Astrocyte (in vitro differentiated cells and primary cell): Measurements from ENCODE around the gene ITSN1. TPM values are rescaled to one million over a fixed set of nuclear protein-coding genes. Genes with fewer than 3 reads are reported as not detected.
A peak's percentile ranks its signal among the peaks of the same experiment; 100 is the strongest.

Source experiments
- DNase-seq: peaks from one replicate; pipeline ENCODE4 v3.0.0-alpha.2; 2010; ENCODE audit warnings: low read depth
- FAIRE-seq: peaks from 2 replicates; lab custom pipeline; 2011; peaks lifted over from hg19 to GRCh38; lab: Jason Lieb, UNC
- H2AFZ ChIP-seq: 2 replicates; pipeline ENCODE4 v1.6.0; 2012; ENCODE audit warnings: low read depth, low read length, inconsistent platforms
- H3K27ac ChIP-seq: 2 replicates; pipeline ENCODE4 v1.5.1; 2011; ENCODE audit warnings: low read depth, low read length, inconsistent platforms
- H3K27me3 ChIP-seq: 2 replicates; pipeline ENCODE4 v1.6.0; 2011; ENCODE audit warnings: low read length, inconsistent platforms; ENCODE audit not compliant: insufficient read depth
- H3K36me3 ChIP-seq: 2 replicates; pipeline ENCODE4 v1.5.1; 2011; ENCODE audit warnings: low read length, inconsistent platforms; ENCODE audit not compliant: insufficient read depth
- H3K4me1 ChIP-seq: 2 replicates; pipeline ENCODE4 v1.5.1; 2011; ENCODE audit warnings: low read length, inconsistent platforms; ENCODE audit not compliant: insufficient read depth
- H3K4me2 ChIP-seq: 2 replicates; pipeline ENCODE4 v1.6.0; 2012; ENCODE audit warnings: low read length, inconsistent platforms
- H3K4me3 ChIP-seq: 2 replicates; pipeline ENCODE4 v1.5.1; 2011; ENCODE audit warnings: low read depth, mild to moderate bottlenecking, low read length, inconsistent platforms; ENCODE audit not compliant: insufficient read depth
- H3K79me2 ChIP-seq: 2 replicates; pipeline ENCODE4 v1.6.0; 2012; ENCODE audit warnings: mild to moderate bottlenecking, low read length, inconsistent platforms; ENCODE audit not compliant: insufficient read depth
- H3K9ac ChIP-seq: 2 replicates; pipeline ENCODE4 v1.6.0; 2012; ENCODE audit warnings: mild to moderate bottlenecking, low read length, inconsistent platforms
- H3K9me3 ChIP-seq: 2 replicates; pipeline ENCODE4 v1.5.1; 2012; ENCODE audit warnings: low read depth, mild to moderate bottlenecking, low read length, inconsistent platforms; ENCODE audit not compliant: insufficient read depth
- H4K20me1 ChIP-seq: 2 replicates; pipeline ENCODE4 v1.6.0; 2012; ENCODE audit warnings: low read length, inconsistent platforms; ENCODE audit not compliant: insufficient read depth
- H3K27ac Mint-ChIP-seq: one replicate; pipeline ENCODE4 v1.8.0; 2021; ENCODE audit warnings: mild to moderate bottlenecking, mixed read lengths; ENCODE audit not compliant: unreplicated experiment
- H3K27me3 Mint-ChIP-seq: one replicate; pipeline ENCODE4 v1.8.0; 2021; ENCODE audit warnings: low read depth, mixed read lengths; ENCODE audit not compliant: unreplicated experiment
- H3K36me3 Mint-ChIP-seq: one replicate; pipeline ENCODE4 v1.8.0; 2021; ENCODE audit warnings: low read depth, mixed read lengths; ENCODE audit not compliant: unreplicated experiment
- H3K4me1 Mint-ChIP-seq: one replicate; pipeline ENCODE4 v1.8.0; 2021; ENCODE audit warnings: low read depth, mixed read lengths; ENCODE audit not compliant: unreplicated experiment
- H3K4me3 Mint-ChIP-seq: one replicate; pipeline ENCODE4 v1.8.0; 2021; ENCODE audit warnings: mild to moderate bottlenecking, moderate library complexity, mixed read lengths; ENCODE audit not compliant: unreplicated experiment
- H3K9me3 Mint-ChIP-seq: one replicate; pipeline ENCODE4 v1.8.0; 2021; ENCODE audit warnings: mild to moderate bottlenecking, mixed read lengths; ENCODE audit not compliant: unreplicated experiment
- CTCF ChIP-seq: IDR thresholded peaks from 2 replicates; pipeline ENCODE4 v1.5.1; 2011; ENCODE audit warnings: low read depth, mild to moderate bottlenecking, inconsistent platforms, low read length, moderate library complexity; ENCODE audit not compliant: insufficient read depth
- EZH2 ChIP-seq: IDR thresholded peaks from 2 replicates; pipeline ENCODE4 v1.6.1; 2012; ENCODE audit warnings: mild to moderate bottlenecking, low read length, inconsistent platforms; ENCODE audit not compliant: insufficient read depth
- total RNA-seq: library from RNA; stranded (reverse); gene quantifications from 2 replicates; pipeline ENCODE4 v1.2.1, GENCODE V29; 2021

ITSN1 gene
- total RNA-seq, 1 donor from 2014 or later, result 77.3 TPM

- peak within 1 kb of the TSS; percentile 86 for H3K27ac ChIP-seq
- peak within 1 kb of the TSS; percentile 86 for H3K4me3 ChIP-seq
- peak within 1 kb of the TSS; percentile 93 for H3K4me3 Mint-ChIP-seq
- H3K27me3 Mint-ChIP-seq, result no peaks in the 10 kb centered on the region
- H4K20me1 ChIP-seq, result peaks cover 21% of the 10 kb centered on the region
- peaks cover 9% of the 10 kb centered on the region for H3K4me1 ChIP-seq
- H2AFZ ChIP-seq, result peak within 1 kb of the TSS; percentile 87
- no peaks in the 10 kb centered on the region for H3K27me3 ChIP-seq
- no peaks in the 10 kb centered on the region for H3K36me3 ChIP-seq
- H3K36me3 Mint-ChIP-seq, result peaks cover 2% of the 10 kb centered on the region
- H3K27ac Mint-ChIP-seq, result peak within 1 kb of the TSS; percentile 100
- TF ChIP-seq CTCF (no peak), EZH2 (no peak)
- peak within 1 kb of the TSS; percentile 91 for H3K9ac ChIP-seq
- peak; percentile 59 for FAIRE-seq
- H3K9me3 Mint-ChIP-seq, result no peaks in the 10 kb centered on the region
- peak; percentile 99 for DNase-seq
- H3K79me2 ChIP-seq, result peaks cover 79% of the 10 kb centered on the region
- no peaks in the 10 kb centered on the region for H3K9me3 ChIP-seq
- peaks cover 1% of the 10 kb centered on the region for H3K4me1 Mint-ChIP-seq
- peak within 1 kb of the TSS; percentile 93 for H3K4me2 ChIP-seq
Measured at GRCh38 chr21:33641352-33642026, 812 bp upstream of the ITSN1 start, which contains the start of gene CRYZL1. Gene CRYZL1, minus strand, starts transcription at chr21:33641741. Its CDS starts 10,190 bp downstream, at chr21:33631551.

GRCh38 chr21:33642896-33643657 is 776 bp downstream of the ITSN1 start:
- H3K27me3 Mint-ChIP-seq, result no peaks in the 10 kb centered on the region
- H3K4me1 Mint-ChIP-seq, result peaks cover 1% of the 10 kb centered on the region
- no peaks in the 10 kb centered on the region for H3K9me3 ChIP-seq
- H2AFZ ChIP-seq, result peak overlapping the region; percentile 54
- peak overlapping the region; percentile 86 for H3K4me3 ChIP-seq
- no peaks in the 10 kb centered on the region for H3K36me3 Mint-ChIP-seq
- H3K27me3 ChIP-seq, result no peaks in the 10 kb centered on the region
- DNase-seq, result peak; percentile 20
- no peaks in the 10 kb centered on the region for H3K36me3 ChIP-seq
- H3K27ac Mint-ChIP-seq, result peak overlapping the region; percentile 92
- H3K27ac ChIP-seq, result peak overlapping the region; percentile 62
- TF ChIP-seq EZH2, result no peak
- TF ChIP-seq CTCF, result no peak
- FAIRE-seq, result no peak
- H3K4me1 ChIP-seq, result peaks cover 9% of the 10 kb centered on the region
- H4K20me1 ChIP-seq, result peaks cover 21% of the 10 kb centered on the region
- H3K4me3 Mint-ChIP-seq, result peak overlapping the region; percentile 92
- H3K9me3 Mint-ChIP-seq, result no peaks in the 10 kb centered on the region
- H3K79me2 ChIP-seq, result peaks cover 83% of the 10 kb centered on the region
- H3K4me2 ChIP-seq, result peak overlapping the region; percentile 93
- peak overlapping the region; percentile 89 for H3K9ac ChIP-seq
